HG03442 (cell line): Measurements from ENCODE around the gene NBEA.

Experiments
- ATAC-seq: cut with Tn5 transposase; IDR thresholded peaks from one replicate; pipeline ENCODE4 v1.9.1; 2021; ENCODE audit warnings: mild to moderate bottlenecking, moderate library complexity; ENCODE audit not compliant: unreplicated experiment

The NBEA gene

DNA sequence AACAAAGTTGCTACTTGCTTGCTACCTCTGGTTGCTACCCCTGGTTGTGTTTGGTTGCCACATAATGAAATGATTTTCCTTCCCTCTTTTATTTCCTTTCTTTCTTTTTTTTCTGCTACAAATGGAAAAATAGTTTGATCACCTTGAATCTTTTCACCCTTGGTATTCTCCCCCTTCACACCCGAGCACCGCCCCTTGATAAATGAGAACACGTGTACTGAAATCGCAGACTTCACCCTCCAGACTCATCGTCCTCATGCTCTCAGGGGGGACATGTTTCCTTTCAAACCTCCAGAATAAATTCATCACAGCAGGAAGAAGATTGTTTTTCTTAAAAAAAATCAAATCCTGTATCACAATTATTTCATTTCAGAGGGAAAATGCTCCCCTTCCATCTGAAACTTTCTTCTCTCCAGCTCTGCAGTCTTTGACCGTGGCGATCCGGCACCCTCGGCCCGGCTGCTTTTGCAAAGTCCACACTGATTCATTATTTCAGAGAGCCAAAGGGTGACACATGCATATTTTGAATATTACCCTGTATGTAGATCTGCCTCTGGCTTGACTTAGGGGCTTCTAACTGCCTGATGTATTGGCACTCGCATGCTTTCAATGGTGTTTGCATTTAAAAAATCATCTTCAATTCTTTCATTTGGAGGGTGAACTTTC, 757.0 kb downstream of the NBEA start:
- no peak for ATAC-seq

DNA sequence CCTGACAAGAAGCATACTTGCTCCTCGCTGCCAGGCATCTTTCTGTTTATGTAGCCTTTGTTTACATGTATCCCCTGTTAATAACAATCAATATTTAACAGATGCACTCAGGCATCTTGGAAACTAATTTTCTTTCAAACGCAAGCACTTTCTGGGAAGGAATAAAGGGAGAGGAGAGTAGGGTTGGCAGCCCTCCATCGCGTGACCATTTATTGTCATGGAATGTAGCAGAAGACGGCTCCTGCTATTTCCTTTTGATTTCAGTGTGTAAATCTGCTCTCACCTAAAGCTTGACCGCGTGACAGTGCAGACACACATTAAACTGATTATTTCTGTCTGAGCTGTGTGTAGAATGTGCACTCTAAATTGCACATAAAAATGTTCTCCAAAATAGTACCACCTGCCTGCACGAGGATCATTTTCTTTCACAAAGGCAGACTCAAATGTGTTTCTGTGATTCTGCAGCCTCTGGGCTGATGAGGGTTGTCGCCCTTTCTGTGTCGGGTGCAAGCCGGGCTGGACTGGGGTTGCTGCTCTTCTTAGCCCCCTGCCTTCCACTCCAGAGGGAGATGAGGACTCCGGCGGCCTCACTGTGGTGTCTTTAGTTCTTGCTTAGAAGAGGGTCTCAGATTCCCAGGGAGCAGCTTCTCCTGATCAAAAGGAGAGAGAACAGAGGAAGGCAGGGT, 757.9 kb downstream of the NBEA start:
- no peak for ATAC-seq

GRCh38 chr13:35700671-35701070, 758.6 kb downstream of the NBEA start:
- ATAC-seq = no peak

- ATAC-seq = no peak
These were observed 760.2 kb downstream of the NBEA start for GRCh38 chr13:35702316-35702715.

- ATAC-seq = no peak
These were observed 761.0 kb downstream of the NBEA start for GRCh38 chr13:35703061-35703460.

DNA sequence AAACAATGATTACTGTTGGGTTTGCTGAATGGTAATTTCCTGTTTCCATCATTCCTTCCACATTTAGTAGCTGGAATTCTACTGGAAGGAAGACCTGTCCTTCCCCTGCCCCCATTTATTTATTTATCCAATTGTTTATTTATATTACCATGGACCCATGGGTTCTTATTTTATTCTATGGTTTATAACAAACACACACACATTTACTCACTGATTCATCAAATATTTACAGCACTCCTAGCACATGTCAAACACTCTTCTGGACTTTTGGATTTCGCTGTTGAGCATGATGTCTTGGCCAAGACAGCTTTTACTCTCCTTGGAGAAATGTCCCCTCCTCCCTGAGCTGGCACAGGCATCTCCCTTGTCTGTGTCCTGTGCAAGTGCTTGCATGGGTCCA, 762.3 kb downstream of the NBEA start:
- ATAC-seq = no peak

- no peak for ATAC-seq
These were observed 764.2 kb downstream of the NBEA start for GRCh38 chr13:35706281-35706680.

GRCh38 chr13:35706721-35707120, 764.7 kb downstream of the NBEA start:
- ATAC-seq = no peak

GRCh38 chr13:35711909-35712308, 769.8 kb downstream of the NBEA start:
- ATAC-seq = no peak

DNA sequence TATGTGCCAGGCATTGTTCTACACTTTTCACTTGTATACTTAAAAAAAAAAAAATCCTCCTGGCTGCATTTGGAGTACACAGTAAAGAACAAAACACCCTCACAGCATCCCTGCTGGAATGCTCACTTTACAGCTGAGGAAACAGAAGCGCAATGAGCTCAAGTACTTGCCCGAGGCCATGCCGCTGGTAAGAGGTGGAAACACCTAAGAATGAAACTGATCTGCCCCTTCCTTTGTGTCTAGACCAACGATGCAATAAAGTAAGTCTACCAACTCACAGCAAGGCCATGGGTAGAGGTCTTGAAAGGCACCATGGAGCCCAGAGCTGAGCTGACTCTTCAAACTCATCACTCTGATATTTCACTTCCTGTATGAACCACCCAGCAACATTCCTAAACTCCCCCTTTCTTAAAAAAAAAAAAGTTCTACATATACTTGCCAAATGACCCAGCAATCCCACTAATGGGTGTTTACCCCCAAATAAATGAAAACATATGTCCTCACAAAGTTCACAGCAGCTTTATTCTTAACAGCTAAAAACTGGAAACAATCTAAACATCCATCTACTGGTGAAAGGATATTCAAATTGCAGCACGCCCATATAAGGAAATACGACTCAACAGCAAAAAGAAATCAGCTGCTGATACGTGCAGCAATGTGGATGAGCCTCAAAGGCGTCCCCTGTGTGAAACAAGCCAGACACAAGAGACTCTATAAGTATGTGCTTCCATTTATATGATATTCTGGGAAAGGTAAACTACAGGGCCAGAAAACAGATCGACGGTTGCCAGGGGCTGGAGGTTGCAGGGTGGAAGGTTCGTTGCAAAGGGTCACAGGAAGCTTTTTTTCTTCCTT, 771.1 kb downstream of the NBEA start:
- ATAC-seq = no peak

DNA sequence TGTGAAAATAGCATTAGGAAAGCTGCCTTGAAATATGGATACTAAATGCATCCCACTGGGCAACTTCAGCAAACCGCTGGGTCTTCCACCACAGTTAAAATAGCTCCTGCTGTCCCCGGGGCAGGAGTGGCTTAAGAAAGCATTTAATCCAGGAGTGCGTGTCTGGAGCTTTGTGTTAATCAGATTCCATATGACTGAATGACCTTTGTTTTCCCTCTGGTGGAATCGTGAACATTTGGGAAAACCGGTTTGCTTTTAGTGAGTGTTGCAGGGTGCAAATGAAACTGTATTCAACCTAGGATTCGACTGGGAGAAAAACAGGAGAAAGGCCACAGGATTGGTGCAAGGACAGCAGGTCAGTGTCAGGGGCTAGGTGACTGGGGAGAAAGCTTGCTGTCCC, 772.1 kb downstream of the NBEA start:
- no peak for ATAC-seq

- ATAC-seq = no peak
These were observed 772.7 kb downstream of the NBEA start for GRCh38 chr13:35714588-35715377.

GRCh38 chr13:35716186-35716585, 774.1 kb downstream of the NBEA start:
- ATAC-seq = no peak

DNA sequence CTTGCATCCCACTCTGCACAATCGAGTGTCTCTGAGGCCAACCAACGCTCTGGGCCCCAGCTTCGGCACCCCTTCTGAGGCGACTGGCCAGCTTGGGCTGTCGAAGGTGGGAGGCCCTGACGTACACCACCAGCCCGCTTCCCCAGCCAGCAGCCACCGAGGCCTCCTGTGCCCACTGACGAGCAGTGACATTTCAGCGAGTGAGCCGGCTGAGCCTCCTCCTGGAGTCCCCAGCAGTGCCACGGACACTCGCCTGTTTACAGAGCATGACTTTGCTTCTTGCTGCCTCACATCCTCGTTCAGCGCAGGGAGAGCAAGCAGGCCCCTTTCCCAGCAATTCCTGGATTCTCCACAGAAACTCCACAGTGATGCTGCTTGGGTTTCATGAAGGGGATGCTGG, 774.7 kb downstream of the NBEA start:
- ATAC-seq = no peak

GRCh38 chr13:35718084-35718483, 776.0 kb downstream of the NBEA start:
- no peak for ATAC-seq

- ATAC-seq = no peak
These were observed 778.2 kb downstream of the NBEA start for GRCh38 chr13:35720290-35720689.

- peak; percentile 56 for ATAC-seq
These were observed 778.9 kb downstream of the NBEA start for GRCh38 chr13:35720690-35721554.
